NCI-H345 treated with DMSO at 0.1 percent for 48 hours (cell line): ENCODE data around the gene TNIP2.

Experiments
- DNase-seq: peaks from one replicate; lab custom pipeline; 2025; ENCODE audit not compliant: unreplicated experiment; lab: John Stamatoyannopoulos, UW

The TNIP2 gene

DNA sequence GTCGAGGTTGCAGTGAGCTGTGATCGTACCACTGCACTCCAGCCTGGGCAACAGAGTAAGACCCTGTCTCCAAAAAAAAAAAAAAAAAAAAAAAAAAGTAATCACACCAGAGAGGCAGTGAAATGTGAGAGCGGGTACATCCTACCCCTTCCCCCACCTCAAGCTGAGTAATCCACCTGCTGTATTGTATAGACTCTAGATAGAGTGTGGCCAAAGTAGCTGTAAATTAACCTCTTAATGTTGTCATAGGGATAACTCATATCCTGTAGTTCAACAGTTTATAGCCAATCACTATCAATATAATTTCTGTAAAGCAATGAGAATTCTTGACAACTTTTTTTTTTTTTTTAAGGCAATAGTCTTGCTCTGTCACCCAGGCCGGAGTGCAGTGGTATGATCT, 30.8 kb downstream of the TNIP2 start:
- DNase-seq, result no peak

DNA sequence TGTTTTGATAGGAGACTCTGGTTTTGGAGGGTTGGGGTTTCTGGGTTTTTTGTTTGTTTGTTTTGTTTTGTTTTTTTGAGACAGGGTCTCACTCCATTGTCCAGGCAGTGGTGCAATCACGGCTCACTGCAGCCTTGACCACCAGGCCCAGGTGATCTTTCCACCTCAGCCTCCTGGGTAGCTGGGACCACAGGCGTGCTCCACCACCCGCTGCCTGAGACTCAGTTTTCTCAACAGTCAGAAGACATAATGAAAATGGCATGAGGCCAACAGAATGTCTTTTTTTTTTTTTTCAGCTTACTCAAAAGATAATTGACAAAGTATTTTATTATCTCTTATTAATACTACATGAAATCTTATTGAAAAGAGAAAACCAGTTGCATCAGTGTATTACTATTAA, 32.4 kb downstream of the TNIP2 start:
- DNase-seq, result no peak

DNA sequence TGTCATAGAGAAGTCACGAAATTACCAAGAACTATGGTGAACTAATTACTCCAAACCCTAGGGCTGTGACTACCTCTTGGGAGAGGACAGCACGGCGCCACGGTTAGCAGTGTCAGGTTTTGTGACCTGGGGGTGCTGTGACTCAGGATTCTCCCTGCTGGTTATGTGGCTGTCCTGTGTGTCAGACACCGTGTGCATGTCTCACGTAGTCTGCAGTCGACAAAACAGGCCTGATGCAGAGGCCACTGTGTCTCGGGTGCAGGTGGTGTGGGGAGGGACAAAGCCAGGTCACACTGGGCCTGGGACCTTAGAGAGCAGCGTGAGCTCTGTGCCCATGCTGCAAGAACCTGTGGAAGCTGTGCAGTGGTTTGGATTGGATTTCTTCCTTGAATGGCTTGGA, 34.1 kb downstream of the TNIP2 start:
- DNase-seq, result no peak

DNA sequence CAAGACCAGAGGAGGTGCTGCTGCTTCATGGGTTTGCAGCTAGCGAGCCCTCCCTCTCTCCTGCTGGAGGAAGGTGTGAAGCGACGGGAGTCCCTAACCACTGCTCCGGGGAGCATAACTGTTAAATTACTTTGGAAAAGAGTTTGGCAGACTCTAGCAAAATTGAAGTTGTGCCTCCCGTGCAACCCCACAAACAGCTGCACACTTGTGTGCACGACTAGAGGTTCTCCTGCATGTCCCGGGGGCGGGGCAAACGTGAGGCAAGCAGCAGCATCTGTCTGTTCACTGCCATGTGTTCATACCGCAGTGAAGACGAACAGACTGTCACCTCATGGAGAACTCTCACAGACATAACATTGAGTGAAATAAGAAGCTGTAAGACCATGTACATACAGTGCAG, 34.5 kb downstream of the TNIP2 start:
- DNase-seq, result no peak

DNA sequence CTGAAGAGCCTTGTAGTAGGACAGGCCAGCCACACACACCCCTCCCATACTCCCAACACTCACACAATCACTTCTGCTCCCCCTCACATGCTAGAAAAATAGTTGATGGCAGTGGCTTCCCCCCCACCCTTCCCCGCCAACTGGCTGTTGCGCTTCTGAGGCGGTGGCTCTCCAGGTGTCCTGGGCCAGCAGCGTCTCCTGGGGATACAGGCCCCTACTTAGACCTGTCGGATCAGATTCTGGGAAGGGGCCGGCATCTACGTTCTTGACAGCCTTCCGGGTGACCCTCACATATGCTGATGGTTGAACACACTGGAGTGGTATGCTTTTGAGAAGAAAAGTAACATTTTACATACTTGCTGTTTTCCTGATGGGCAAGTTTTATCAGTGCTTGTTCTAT, 39.9 kb downstream of the TNIP2 start:
- DNase-seq, result no peak

DNA sequence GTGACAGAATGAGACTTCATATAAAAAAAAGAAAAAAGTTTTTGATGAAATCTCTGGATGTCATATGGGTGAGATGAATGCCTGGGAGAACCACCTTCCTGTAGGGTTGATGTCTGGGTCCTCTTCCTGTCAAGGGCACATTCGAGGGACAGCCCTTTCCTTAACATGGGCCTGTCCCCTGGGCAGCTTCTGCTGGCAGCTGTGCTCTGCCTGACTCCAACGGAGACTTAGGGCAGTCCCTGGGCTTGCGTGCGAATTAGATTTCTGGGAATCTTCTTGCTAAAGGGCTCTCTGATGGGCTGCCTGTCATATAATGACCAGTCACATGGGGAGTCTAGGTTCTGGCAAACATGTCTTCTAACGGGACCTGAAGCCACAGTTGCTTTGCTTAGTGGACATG, 40.7 kb downstream of the TNIP2 start:
- DNase-seq, result no peak

DNA sequence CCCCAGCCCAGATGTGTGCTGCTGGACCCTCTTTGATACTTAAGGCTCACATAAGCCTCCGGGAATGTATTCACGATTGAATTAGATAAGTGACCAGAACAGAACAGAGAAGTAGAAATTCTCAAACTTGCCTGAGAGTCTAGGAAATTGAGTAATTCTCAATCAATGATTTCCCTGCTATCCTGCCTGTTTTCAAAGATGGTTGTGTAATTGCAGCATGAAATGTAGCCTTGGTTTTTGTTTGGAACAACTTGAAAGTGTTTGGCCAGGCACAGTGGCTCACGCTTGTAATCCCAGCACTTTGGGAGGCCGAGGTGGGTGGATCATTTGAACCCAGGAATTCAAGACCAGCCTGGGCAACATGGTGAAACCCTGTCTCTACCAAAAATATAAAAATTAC, 41.2 kb downstream of the TNIP2 start:
- no peak for DNase-seq

DNA sequence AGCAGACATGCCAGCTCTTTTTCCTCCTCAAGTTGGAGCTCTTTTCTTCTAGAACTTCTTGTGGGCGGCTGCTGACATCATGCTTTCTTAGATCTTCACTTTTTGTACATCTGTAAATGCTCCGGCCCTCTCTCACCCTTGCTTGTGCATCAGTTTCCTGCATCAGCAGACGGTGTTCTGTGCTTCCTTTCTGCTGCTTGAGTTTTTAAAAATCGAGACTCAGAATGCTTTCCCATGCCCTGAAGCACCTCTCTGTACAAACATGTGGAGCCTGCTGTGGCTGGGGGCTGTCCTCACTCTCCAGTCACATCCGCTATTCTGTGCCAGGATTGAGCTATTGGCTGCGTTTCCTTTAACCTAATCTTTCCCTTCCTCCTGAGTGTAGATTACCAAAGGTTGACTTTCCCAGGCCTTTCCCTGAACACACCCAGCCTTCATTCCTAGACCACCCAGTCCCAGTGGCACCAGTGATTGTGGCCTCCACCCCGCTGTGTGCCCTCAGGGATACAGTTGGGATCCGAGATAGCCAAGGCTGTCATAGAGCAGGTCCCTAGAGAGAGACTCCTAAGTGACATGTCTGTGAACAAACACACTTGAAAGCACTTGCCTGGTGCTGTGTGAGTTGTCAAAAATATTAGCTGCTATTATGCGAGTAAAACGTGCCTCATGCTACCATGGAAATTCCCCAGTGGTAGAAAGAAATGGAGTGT, 41.9 kb downstream of the TNIP2 start:
- DNase-seq, result peak; percentile 68

DNA sequence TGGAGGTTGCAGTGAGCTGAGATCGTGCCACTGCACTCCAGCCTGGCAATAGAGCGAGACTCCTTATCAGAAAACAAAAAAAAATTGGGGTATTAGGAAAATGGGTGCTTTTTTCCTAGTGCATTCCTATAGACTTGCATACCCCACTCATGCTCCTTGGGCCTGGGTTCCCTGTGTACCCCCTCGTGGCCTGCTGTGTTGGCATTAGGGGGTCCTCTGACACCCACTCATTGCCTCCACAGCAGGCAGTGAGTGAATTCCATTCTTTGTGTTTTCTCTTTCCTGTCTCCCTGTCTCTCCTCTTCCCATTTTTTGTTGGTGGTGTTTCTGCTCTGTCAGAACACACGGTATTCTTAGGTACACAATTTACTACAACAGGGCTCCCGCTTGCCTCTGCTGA, 42.8 kb downstream of the TNIP2 start:
- DNase-seq, result no peak

DNA sequence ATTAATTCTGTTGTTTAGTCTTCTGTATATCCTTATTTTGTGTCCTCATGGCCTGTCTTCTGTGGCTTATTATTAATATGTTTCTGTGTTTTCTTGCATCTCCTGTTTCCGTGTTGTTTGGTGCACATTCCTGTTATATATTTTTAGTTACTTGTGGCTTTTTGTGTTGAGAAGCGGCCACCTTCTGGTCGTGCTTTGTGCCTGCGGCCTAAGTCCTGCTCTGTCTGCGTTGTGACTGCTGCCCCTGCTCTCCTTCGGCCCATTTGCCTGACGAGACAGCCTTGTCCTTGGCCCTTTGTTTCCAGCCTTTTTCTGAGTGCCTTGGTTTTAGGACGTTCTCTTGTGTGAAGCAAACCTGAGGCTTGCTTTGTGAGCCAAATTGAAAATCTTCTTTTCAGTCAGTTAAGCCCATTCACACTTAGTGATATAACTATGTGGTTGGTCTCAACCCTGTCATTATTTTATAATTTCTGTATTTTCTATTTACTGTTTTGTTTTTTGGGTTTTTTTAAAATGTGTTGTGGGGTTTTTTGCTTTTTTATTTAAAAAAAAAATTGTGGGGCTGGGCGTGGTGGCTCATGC, 43.8 kb downstream of the TNIP2 start:
- DNase-seq, result no peak

DNA sequence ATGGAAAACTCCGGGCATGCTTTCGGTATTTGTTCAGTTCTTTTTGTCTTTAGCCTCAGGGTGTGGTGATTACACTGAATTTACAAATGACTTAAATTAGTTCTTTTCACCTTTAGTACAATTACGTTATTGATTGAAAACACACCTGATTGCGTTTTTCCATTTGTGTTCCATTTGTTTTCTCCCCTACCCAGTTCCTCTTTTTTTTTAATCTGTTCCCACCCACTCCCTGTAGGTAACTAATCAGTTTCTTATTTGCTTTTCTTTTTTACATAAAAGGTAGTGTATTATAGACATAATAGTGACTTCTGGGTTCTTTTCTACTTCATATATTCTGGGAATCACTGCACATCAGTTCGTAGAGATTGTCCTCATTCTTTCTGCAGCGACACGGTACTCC, 53.4 kb downstream of the TNIP2 start:
- DNase-seq, result no peak

DNA sequence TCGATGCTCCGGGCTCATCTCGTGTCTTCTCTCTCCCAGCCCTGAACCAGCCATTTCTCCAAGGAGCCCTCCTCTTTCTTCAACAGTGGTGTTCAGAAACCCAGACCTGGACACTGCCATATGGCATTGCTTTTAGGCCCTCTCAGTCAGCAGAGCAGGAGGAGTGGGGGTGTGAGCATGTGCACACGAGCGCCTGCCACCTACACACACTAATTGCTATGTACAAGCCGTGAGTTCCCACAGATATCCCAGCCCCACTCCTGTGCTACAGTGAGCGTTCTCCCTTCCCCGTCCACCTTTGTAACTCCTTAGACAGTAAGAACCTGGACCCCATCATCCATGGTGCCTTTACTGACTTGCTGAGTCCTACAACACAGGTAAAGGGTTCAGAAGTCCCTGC, 53.8 kb downstream of the TNIP2 start:
- DNase-seq, result no peak

DNA sequence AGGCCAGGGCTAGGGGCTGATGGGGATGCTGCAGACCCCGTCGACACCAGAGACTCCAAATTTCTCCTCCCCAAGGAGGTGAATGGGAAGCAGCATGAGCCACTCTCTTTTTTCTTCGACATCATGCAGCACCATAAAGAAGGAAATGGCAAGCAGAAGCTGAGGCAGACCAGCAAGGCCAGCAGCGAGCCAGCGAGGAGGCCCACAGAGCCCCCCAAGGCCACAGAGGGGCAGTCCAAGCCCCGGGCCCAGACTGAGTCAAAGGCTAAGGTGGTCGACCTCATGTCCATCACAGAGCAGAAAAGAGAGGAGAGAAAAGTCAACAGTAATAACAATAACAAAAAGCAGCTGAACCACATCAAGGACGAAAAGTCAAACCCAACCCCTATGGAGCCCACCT, 56.1 kb downstream of the TNIP2 start:
- DNase-seq, result no peak

DNA sequence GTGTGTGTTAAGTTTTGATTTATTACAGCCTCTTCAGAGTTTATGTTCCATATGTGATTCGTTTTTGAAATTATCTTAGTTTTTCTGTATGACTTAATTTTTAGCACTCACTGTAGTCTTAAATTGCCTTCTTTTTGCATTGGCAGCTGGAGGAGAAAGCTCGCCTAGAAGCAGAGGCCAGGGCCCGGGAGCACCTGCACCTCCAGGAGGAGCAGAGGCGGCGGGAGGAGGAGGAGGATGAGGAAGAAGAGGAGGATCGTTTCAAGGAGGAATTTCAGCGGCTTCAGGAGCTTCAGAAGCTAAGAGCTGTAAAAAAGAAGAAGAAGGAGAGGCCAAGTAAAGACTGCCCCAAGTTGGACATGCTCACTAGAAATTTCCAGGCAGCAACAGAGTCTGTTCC, 56.6 kb downstream of the TNIP2 start:
- DNase-seq, result no peak

DNA sequence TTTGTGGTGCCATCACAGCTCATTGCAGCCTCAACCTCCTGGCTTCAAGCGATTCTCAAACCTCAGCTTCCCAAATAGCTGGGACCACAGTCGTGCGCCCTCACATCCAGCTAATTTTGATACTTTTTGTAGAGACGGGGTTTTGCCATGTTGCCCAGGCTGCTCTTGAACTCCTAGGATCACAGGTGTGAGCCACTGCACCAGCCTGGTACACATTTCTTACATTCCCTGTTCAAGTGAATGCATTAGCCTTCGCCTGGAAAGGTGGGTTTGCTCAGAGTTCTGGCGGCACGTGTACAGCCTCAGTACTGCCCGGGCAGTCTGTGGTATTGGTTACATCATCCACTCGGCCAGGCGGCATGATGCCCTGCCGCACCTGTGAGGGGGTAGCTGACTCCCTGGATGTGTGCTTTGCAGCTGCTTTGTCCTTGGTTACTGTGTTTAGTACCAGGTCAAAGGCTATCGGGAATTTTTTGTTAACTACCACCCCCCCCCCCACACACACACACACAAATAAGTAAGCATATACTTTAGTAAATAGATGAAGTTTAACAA, 57.1 kb downstream of the TNIP2 start:
- no peak for DNase-seq

DNA sequence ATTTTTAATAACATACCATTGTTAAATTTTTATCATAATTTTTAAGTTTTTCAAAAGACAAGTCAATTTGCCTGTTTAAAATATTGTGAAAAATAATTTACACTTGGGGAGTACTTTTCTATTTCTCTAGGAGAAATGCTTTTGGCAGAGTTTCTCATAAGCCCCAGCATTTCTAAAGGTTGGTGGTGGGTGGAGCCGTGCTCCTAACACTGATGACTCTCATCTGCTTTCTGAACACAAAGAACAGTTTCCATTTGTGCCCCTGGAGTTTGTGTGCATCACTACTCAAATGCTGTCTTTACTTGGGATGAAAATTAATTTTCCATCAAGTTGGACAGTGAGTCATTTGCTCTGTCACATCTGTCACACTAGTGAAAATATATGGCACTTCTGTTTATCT, 57.6 kb downstream of the TNIP2 start:
- no peak for DNase-seq

DNA sequence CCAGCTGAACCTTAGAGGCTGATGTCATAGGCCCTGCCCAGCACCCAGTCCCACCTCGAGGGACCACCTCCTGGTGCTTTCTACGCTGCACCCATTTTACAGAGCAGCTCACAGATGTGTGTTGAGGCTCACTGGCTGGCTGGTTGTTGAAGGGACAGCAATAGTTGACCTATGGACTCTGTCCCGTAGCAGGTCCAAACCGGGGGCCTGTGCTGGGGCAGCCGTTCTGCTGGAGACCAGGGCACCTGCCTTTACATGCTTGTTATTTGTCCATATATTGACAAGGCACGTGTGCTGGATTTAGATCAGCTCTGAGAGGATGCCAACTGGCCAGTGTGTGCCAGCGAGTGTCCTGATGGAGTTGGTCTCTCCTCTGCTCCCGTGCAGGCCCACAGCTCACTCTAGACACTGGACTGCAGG, 58.1 kb downstream of the TNIP2 start:
- DNase-seq, result no peak

DNA sequence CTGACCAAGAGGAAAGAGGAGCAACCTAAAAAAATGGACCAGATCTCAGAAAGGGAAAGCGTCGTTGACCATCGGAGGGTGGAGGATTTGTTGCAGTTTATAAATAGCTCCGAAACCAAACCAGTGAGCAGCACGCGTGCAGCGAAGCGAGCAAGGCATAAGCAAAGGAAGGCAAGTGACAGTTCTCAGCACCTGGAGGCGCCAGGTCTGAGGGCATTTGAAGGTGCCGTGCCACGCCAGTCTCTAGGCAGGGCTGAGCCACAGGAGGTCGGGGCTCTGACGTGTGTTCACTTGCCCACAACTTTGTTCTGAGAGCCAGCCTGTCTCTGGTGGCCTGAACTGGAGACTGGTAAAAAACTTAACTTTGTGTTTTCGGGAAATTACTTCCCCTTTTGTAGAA, 59.7 kb downstream of the TNIP2 start:
- no peak for DNase-seq

DNA sequence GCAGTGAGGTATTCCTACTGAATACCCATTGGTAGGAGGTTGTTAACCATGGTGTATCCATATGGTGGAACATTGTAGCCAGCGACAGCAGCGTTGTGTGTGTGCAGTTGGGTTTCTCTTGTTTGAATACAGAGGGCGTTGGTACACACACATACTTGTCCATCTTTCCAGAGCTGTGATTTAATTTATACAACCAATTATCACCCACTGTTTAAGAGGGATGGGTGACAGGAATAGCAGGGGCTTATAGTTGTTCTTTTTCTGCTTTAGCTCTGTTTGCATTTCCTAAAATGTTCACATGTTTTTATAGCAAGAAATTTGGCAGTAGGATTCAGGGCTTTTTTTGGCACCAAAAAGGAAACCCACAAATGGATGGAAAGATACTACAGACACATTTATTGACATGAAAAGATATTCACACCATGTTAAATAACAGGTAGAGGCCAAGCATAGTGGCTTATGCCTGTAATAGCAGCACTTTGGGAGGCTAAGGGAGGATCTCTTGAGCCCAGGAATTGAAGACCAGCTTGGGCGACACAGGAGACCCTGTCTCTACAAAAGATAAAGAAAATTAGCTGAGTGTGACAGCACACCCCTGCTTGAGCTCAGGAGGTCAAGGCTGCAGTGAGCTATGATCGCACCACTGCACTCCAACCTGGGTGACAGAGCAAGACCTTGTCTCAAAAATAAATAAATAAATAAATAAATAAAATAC, 60.6 kb downstream of the TNIP2 start:
- no peak for DNase-seq

DNA sequence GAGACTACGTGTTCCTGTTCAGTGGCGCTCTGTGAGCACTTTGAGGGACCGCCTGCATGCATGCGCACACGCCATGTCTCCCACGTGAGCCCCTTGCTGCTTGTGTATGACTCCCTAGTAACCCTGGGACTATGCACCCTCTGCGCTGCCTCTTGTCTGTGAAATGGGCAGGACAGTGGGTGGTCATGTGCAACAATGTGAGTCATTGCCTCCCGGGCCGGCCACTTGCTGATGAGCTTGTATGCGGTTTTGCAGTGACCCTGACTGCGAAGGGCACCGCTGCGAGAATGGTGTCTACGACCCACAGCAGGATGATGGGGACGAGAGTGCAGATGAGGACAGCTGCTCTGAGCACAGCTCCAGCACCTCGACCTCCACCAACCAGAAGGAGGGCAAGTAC, 61.4 kb downstream of the TNIP2 start:
- DNase-seq, result no peak

DNA sequence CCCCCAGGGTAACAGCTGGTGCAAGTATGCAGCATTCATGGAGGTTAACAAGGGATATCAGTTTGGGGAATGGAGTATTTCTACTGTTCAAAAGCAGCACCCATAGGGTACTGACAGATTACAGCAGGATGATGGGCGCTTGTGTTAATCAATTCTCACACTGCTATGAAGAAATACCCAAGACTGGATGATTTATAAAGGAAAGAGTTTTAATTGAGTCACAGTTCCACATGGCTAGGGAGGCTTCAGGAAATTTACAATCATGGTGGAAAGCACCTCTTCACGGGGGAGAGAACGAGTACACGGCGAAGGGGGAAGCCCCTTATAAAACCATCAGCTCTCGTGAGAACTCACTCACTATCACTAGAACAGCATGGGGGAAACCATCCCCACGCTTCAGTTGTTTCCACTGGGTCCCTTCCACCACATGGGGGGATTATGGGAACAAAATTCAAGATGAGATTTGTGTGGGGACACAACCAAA, 64.1 kb downstream of the TNIP2 start:
- no peak for DNase-seq
